Measurements from ENCODE around the gene TLCD2. TPM values are rescaled to one million over a fixed set of nuclear protein-coding genes. Genes with fewer than 3 reads are reported as not detected.

The TLCD2 gene
- total RNA-seq, 1 experiment from 2014 or later = 1.9 TPM

DNA sequence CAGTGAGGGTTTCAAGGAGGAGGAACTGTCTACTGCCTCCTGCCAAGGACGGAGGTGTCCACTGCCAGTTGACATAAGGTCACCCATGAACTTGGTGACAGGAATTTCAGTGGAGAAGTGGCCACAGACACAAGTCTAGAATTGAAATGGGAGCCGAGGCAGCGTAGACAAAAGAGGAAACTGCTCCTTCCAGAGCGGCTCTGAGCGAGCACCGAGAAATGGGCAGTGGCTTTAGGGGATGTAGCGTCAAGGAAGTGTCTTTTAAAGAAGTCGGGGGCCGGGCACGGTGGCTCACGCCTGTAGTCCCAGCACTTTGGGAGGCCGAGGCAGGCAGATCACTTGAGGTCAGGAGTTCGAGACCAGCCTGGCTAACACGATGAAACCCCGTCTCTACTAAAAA is 48.6 kb upstream of the TLCD2 start (continued):
- TF ChIP-seq, protein P1, sequence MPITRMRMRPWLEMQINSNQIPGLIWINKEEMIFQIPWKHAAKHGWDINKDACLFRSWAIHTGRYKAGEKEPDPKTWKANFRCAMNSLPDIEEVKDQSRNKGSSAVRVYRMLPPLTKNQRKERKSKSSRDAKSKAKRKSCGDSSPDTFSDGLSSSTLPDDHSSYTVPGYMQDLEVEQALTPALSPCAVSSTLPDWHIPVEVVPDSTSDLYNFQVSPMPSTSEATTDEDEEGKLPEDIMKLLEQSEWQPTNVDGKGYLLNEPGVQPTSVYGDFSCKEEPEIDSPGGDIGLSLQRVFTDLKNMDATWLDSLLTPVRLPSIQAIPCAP (CRISPR knock-in tag; IDR thresholded peaks at IDR 0.05) = no peak
- TF ChIP-seq SP1 (CRISPR knock-in tag; conservative IDR thresholded peaks at IDR 0.05) = no peak

DNA sequence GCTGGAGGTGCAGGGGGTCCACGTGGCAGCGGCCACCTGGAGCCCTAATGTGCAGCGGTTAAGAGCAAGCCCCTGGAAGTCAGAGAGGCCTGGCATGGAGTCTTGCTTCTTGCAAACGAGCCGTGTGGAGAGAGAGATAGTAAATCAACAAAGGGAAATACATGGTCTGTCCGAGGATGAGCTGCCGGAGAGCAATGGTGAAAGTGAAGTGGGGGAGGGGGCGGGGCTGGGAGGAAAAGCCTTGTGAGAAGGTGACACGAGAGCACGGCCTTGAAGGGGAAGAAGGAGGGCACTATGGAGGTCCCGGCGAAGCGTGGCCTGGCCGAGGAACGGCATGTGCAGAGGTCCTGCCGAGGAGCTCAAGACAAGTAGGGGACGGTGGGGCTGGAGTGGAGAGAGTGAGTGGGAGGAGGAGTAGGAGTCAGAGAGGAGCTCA is 45.7 kb upstream of the TLCD2 start:
- Mint-ChIP-seq H3K27ac (no peak overlapping the region; the same call in 1 of the 2 replicates), H3K4me1 (peaks cover 10% of the 10 kb centered on the region), H3K36me3 (no peaks in the 10 kb centered on the region), H3K4me3 (no peak overlapping the region), H3K9me3 (no peaks in the 10 kb centered on the region), H3K27me3 (ENCODE audit: low read depth) (no peaks in the 10 kb centered on the region)
- DNase-seq (ENCODE audit: low spot score) (no peak), ATAC-seq (no peak)
- TF ChIP-seq, protein P2, sequence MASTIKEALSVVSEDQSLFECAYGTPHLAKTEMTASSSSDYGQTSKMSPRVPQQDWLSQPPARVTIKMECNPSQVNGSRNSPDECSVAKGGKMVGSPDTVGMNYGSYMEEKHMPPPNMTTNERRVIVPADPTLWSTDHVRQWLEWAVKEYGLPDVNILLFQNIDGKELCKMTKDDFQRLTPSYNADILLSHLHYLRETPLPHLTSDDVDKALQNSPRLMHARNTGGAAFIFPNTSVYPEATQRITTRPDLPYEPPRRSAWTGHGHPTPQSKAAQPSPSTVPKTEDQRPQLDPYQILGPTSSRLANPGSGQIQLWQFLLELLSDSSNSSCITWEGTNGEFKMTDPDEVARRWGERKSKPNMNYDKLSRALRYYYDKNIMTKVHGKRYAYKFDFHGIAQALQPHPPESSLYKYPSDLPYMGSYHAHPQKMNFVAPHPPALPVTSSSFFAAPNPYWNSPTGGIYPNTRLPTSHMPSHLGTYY (CRISPR knock-in tag; IDR thresholded peaks at IDR 0.05) = no peak
- no peak for TF ChIP-seq TEAD1 (CRISPR knock-in tag; IDR thresholded peaks at IDR 0.05)
- POLR2A ChIA-PET = no interaction called here
- CTCF ChIA-PET = interaction anchor here (1.2 to 1.6 kb wide), 5 partner anchors 9 to 107 kb away, joined by 4 to 7 read pairs (median 5); partner anchors contain the start of gene RILP

DNA sequence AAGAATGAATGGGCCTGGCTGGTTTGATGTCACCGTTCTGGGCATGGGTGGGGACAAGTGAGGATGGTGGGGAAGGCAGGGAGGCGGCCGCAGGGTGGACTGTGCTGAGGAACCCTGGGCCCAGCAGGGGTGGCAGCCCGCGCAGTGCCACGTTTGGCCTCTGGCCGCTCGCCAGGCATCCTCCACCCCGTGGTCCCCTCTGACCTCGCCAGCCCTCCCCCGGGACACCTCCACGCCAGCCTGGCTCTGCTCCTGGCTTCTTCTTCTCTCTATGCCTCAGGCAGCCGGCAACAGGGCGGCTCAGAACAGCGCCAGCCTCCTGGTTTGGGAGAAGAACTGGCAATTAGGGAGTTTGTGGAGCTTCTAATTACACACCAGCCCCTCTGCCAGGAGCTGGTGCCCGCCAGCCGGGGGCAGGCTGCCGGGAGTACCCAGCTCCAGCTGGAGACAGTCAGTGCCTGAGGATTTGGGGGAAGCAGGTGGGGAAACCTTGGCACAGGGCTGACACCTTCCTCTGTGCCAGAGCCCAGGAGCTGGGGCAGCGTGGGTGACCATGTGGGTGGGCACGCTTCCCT is 45.2 kb upstream of the TLCD2 start:
- POLR2A ChIA-PET = no interaction called here
- CTCF ChIA-PET = interaction anchor here (0.6 to 1.9 kb wide), 7 partner anchors 8 to 106 kb away, joined by 3 to 8 read pairs (median 5); partner anchors contain the start of gene RILP
- Mint-ChIP-seq H3K27me3 (ENCODE audit: low read depth) (no peaks in the 10 kb centered on the region), H3K36me3 (no peaks in the 10 kb centered on the region), H3K27ac (no peak overlapping the region), H3K9me3 (no peaks in the 10 kb centered on the region), H3K4me1 (peaks cover 10% of the 10 kb centered on the region), H3K4me3 (no peak overlapping the region)
- TF ChIP-seq OVOL2 (CRISPR knock-in tag; IDR thresholded peaks at IDR 0.05; ENCODE audit: borderline replicate concordance) (no peak), PRRX2 (CRISPR knock-in tag; IDR thresholded peaks at IDR 0.05) (no peak), ZNF121 (CRISPR knock-in tag; IDR thresholded peaks at IDR 0.05) (no peak), ZNF416 (CRISPR knock-in tag; IDR thresholded peaks at IDR 0.05) (no peak), MXD4 (CRISPR knock-in tag; IDR thresholded peaks at IDR 0.05; ENCODE audit: borderline replicate concordance) (no peak), RELA (CRISPR knock-in tag; IDR thresholded peaks at IDR 0.05; ENCODE audit: borderline replicate concordance) (no peak), IRF2 (CRISPR knock-in tag; IDR thresholded peaks at IDR 0.05; ENCODE audit: borderline replicate concordance, low read depth) (no peak), ATF1 (CRISPR knock-in tag; IDR thresholded peaks at IDR 0.05) (no peak), ESRRA (CRISPR knock-in tag; IDR thresholded peaks at IDR 0.05; ENCODE audit: borderline replicate concordance) (no peak)
- TF ChIP-seq, protein P3, sequence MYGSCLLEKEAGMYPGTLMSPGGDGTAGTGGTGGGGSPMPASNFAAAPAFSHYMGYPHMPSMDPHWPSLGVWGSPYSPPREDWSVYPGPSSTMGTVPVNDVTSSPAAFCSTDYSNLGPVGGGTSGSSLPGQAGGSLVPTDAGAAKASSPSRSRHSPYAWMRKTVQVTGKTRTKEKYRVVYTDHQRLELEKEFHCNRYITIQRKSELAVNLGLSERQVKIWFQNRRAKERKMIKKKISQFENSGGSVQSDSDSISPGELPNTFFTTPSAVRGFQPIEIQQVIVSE (CRISPR knock-in tag; IDR thresholded peaks at IDR 0.05; ENCODE audit: borderline replicate concordance) = no peak
- TF ChIP-seq, protein P4, sequence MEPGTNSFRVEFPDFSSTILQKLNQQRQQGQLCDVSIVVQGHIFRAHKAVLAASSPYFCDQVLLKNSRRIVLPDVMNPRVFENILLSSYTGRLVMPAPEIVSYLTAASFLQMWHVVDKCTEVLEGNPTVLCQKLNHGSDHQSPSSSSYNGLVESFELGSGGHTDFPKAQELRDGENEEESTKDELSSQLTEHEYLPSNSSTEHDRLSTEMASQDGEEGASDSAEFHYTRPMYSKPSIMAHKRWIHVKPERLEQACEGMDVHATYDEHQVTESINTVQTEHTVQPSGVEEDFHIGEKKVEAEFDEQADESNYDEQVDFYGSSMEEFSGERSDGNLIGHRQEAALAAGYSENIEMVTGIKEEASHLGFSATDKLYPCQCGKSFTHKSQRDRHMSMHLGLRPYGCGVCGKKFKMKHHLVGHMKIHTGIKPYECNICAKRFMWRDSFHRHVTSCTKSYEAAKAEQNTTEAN (CRISPR knock-in tag; IDR thresholded peaks at IDR 0.05) = no peak
- ATAC-seq = no peak
- no peak for DNase-seq (ENCODE audit: low spot score)

DNA sequence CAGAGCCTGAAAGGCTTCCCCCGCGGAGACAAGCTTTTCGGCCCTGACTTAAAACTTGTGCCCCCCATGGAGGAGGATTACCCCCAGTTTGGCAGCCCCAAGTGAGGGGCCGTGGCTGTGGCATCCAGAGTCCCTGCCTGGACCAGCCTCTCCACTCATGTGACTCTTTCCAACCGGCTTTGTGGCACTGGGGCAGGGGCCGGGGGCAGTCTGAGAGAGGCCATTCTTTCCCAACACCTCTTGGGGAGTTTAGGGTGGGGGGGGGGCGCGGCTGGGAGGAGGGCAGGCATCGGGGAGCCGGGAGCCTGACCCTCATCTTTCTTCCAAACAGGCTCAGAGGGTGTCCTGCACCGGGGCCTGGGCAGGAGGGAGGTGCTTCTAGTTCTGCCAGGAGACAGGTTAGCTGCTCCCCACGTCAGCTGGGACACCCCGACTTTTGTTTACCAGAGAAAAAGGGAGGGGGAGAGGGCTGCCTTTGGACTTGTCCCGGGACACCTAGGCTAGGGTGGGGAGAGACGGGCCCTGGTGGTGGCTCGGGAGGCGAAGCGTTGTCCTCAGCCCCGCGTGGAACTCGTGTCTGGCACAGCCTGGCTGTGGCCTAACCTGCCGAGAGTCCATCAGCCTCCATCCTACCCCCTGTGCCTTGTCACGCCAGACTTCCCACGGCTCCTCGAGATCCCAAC is 44.4 kb upstream of the TLCD2 start:
- ChIA-PET CTCF (interaction anchor here (0.6 to 1.9 kb wide), 3 partner anchors 7 to 38 kb away, joined by 3 to 8 read pairs (median 5); no protein-coding TSS in a partner anchor), POLR2A (interaction anchor here (0.6 kb wide), 1 partner anchor 62 kb away, joined by 3 read pairs; no protein-coding TSS in a partner anchor)
- Mint-ChIP-seq H3K4me1 (peaks cover 10% of the 10 kb centered on the region), H3K27me3 (ENCODE audit: low read depth) (no peaks in the 10 kb centered on the region), H3K27ac (no peak overlapping the region), H3K9me3 (no peaks in the 10 kb centered on the region), H3K36me3 (no peaks in the 10 kb centered on the region), H3K4me3 (no peak overlapping the region)
- DNase-seq (ENCODE audit: low spot score) = no peak
- ATAC-seq = no peak
- TF ChIP-seq, protein P5, sequence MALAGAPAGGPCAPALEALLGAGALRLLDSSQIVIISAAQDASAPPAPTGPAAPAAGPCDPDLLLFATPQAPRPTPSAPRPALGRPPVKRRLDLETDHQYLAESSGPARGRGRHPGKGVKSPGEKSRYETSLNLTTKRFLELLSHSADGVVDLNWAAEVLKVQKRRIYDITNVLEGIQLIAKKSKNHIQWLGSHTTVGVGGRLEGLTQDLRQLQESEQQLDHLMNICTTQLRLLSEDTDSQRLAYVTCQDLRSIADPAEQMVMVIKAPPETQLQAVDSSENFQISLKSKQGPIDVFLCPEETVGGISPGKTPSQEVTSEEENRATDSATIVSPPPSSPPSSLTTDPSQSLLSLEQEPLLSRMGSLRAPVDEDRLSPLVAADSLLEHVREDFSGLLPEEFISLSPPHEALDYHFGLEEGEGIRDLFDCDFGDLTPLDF (CRISPR knock-in tag; IDR thresholded peaks at IDR 0.05) = no peak
- TF ChIP-seq ZNF396 (CRISPR knock-in tag; IDR thresholded peaks at IDR 0.05; ENCODE audit: borderline replicate concordance) = no peak
- TF ChIP-seq ZNF317 (CRISPR knock-in tag; IDR thresholded peaks at IDR 0.05; ENCODE audit: borderline replicate concordance, low read depth) = no peak
- TF ChIP-seq EMX1 (CRISPR knock-in tag; IDR thresholded peaks at IDR 0.05) = no peak
- TF ChIP-seq, protein P6, sequence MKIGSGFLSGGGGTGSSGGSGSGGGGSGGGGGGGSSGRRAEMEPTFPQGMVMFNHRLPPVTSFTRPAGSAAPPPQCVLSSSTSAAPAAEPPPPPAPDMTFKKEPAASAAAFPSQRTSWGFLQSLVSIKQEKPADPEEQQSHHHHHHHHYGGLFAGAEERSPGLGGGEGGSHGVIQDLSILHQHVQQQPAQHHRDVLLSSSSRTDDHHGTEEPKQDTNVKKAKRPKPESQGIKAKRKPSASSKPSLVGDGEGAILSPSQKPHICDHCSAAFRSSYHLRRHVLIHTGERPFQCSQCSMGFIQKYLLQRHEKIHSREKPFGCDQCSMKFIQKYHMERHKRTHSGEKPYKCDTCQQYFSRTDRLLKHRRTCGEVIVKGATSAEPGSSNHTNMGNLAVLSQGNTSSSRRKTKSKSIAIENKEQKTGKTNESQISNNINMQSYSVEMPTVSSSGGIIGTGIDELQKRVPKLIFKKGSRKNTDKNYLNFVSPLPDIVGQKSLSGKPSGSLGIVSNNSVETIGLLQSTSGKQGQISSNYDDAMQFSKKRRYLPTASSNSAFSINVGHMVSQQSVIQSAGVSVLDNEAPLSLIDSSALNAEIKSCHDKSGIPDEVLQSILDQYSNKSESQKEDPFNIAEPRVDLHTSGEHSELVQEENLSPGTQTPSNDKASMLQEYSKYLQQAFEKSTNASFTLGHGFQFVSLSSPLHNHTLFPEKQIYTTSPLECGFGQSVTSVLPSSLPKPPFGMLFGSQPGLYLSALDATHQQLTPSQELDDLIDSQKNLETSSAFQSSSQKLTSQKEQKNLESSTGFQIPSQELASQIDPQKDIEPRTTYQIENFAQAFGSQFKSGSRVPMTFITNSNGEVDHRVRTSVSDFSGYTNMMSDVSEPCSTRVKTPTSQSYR (CRISPR knock-in tag; IDR thresholded peaks at IDR 0.05) = no peak
- no peak for TF ChIP-seq GABPB1 (CRISPR knock-in tag; IDR thresholded peaks at IDR 0.05)

Data from WTC11 (cell line).